ENCODE data around the gene SLC6A9.

- TF ChIP-seq, protein P1, sequence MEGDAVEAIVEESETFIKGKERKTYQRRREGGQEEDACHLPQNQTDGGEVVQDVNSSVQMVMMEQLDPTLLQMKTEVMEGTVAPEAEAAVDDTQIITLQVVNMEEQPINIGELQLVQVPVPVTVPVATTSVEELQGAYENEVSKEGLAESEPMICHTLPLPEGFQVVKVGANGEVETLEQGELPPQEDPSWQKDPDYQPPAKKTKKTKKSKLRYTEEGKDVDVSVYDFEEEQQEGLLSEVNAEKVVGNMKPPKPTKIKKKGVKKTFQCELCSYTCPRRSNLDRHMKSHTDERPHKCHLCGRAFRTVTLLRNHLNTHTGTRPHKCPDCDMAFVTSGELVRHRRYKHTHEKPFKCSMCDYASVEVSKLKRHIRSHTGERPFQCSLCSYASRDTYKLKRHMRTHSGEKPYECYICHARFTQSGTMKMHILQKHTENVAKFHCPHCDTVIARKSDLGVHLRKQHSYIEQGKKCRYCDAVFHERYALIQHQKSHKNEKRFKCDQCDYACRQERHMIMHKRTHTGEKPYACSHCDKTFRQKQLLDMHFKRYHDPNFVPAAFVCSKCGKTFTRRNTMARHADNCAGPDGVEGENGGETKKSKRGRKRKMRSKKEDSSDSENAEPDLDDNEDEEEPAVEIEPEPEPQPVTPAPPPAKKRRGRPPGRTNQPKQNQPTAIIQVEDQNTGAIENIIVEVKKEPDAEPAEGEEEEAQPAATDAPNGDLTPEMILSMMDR (IDR thresholded peaks at IDR 0.05) = no peak
- no peak for TF ChIP-seq POLR2A (IDR thresholded peaks at IDR 0.05)
These were observed 1.0 kb upstream of the SLC6A9 start for GRCh38 chr1:44032170-44032790.
